GM12874 (cell line): ENCODE data around the gene CD55.

Source experiments
- CTCF ChIP-seq: IDR thresholded peaks from 2 replicates; pipeline ENCODE4 v1.5.1; 2011; ENCODE audit warnings: low read depth, mild to moderate bottlenecking, control low read depth, low read length, moderate library complexity; ENCODE audit not compliant: insufficient read depth

Gene CD55

GRCh38 chr1:207298186-207298585 is 23.3 kb upstream of the CD55 start:
- TF ChIP-seq CTCF: no peak

GRCh38 chr1:207298636-207299398 is 22.7 kb upstream of the CD55 start:
- TF ChIP-seq CTCF: no peak

- no peak for TF ChIP-seq CTCF
These were observed 20.5 kb upstream of the CD55 start for GRCh38 chr1:207300970-207301369.

GRCh38 chr1:207302618-207303393 is 18.7 kb upstream of the CD55 start:
- no peak for TF ChIP-seq CTCF

- no peak for TF ChIP-seq CTCF
These were observed 16.6 kb upstream of the CD55 start for GRCh38 chr1:207304710-207305488.

- no peak for TF ChIP-seq CTCF
These were observed 16.0 kb upstream of the CD55 start for GRCh38 chr1:207305489-207305873.

DNA sequence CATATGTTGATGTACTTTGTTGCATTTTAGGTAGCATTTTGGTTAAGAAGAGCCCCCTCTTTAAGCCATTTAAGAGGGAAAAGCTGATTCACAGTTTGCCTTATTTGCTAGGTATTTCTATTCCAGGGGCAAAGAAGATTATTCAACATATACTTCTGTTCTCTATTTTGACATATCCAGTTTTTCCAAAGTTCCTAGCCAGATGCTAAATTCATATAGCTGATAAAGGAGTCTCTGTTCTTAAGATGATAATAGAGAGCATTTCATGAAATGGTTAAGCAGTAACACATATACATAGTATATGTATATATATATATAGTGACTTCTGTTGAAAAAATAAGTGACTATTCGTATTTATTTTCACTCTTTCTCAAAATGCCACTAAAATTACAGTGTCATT is 15.5 kb upstream of the CD55 start:
- no peak for TF ChIP-seq CTCF
